SU-DHL-6 (cell line): ENCODE results near the gene CXorf66.
"Not testable (repeated sequence)": the region's sequence is repeated elsewhere in the genome, so short reads cannot be mapped to it uniquely, and the experiment has no call there.

Source experiments
- H2AFZ ChIP-seq: fragments of 200-600 bp; sonication (generic); 2 replicates; pipeline ENCODE4 v1.6.1; 2014; ENCODE audit warnings: low read depth, mild to moderate bottlenecking, moderate library complexity, mixed read lengths, antibody characterized with exemption, low read length; ENCODE audit not compliant: severe bottlenecking
- H3F3A ChIP-seq: fragments of 200-600 bp; shearing (Covaris generic); 2 replicates; pipeline ENCODE4 v1.6.0; 2016; ENCODE audit warnings: antibody characterized with exemption, mild to moderate bottlenecking; ENCODE audit not compliant: insufficient read depth
- H3K27ac ChIP-seq: fragments of 200-600 bp; sonication (generic); 2 replicates; pipeline ENCODE4 v1.5.1; 2016; ENCODE audit warnings: low read depth, mild to moderate bottlenecking, low read length, moderate library complexity, mixed read lengths
- H3K27me3 ChIP-seq: fragments of 200-600 bp; sonication (generic), shearing (Covaris generic); 2 replicates; pipeline ENCODE4 v1.6.0; 2014; ENCODE audit warnings: mild to moderate bottlenecking, low read length
- H3K36me3 ChIP-seq: fragments of 200-600 bp; sonication (generic); 2 replicates; pipeline ENCODE4 v1.6.1; 2014; ENCODE audit warnings: mild to moderate bottlenecking, low read length, mixed read lengths
- H3K4me2 ChIP-seq: fragments of 300-600, 200-600 bp; shearing (Covaris generic), sonication (generic); 2 replicates; pipeline ENCODE4 v1.6.0; 2014; ENCODE audit warnings: low read length, low read depth, mild to moderate bottlenecking; ENCODE audit not compliant: poor library complexity, severe bottlenecking
- H3K4me3 ChIP-seq: fragments of 200-600 bp; sonication (generic); 2 replicates; pipeline ENCODE4 v1.5.1; 2014; ENCODE audit warnings: antibody characterized with exemption, low read length, mild to moderate bottlenecking, mixed read lengths; ENCODE audit not compliant: insufficient read depth, poor library complexity, severe bottlenecking
- H3K79me2 ChIP-seq: fragments of 200-600 bp; sonication (generic); 2 replicates; pipeline ENCODE4 v1.6.1; 2014; ENCODE audit warnings: mild to moderate bottlenecking, low read length, moderate library complexity; ENCODE audit not compliant: insufficient read depth
- H3K9ac ChIP-seq: fragments of 200-600 bp; sonication (generic); 2 replicates; pipeline ENCODE4 v1.7.0; 2014; ENCODE audit warnings: mild to moderate bottlenecking, low read length
- H3K9me2 ChIP-seq: fragments of 200-600 bp; sonication (generic); replicated peaks from 2 replicates; pipeline ENCODE4 v1.6.1; 2014; ENCODE audit warnings: low read length; ENCODE audit not compliant: insufficient read depth
- H3K9me3 ChIP-seq: fragments of 200-600 bp; sonication (generic); 2 replicates; pipeline ENCODE4 v1.6.1; 2014; ENCODE audit warnings: low read length, mixed read lengths; ENCODE audit not compliant: insufficient read depth
- H4K20me1 ChIP-seq: fragments of 200-600 bp; sonication (generic); 2 replicates; pipeline ENCODE4 v1.6.1; 2014; ENCODE audit warnings: low read depth, mild to moderate bottlenecking, antibody characterized with exemption, low read length, moderate library complexity, mixed read lengths
- EZH2phosphoT487 ChIP-seq: fragments of 200-600 bp; sonication (generic), shearing (Covaris generic); conservative IDR thresholded peaks from 2 replicates; pipeline ENCODE4 v1.6.1; 2018; ENCODE audit warnings: mild to moderate bottlenecking, antibody characterized with exemption, low read length, moderate library complexity, mixed read lengths
- TF ChIP-seq, protein P1 (sequence below): fragments of 200-600 bp; sonication (generic); IDR thresholded peaks from one replicate; pipeline ENCODE4 v1.5.1; 2017; ENCODE audit warnings: antibody characterized with exemption, mild to moderate bottlenecking, low read length, moderate library complexity; ENCODE audit not compliant: insufficient read depth, poor library complexity, severe bottlenecking

The CXorf66 gene

DNA sequence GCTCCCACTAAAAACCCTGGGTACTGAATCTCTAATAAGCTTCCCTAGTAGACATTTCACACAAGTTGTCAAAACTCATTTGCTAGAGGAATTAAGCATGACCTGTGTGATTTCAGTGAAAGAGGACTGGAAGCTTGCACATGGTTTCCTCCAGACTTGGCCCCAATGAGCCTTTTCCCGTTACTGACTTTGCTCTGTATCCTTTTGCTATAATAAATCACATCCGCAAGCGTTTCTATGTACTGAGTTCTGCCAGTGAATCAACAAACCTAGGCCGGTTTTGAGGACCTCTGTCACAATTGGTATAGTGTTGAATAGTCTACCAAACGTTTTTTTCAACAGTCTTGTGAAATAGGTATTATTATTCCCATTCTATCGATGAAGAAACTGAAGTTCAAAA is 40.6 kb downstream of the CXorf66 start:
- Histone ChIP-seq H3K9ac (no peak overlapping the region), H3K36me3 (no peaks in the 10 kb centered on the region), H3K4me3 (no peak overlapping the region), H3K27me3 (no peaks in the 10 kb centered on the region), H3K4me2 (no peak overlapping the region), H3F3A (no peaks in the 10 kb centered on the region), H3K9me2 (no peaks in the 10 kb centered on the region), H4K20me1 (0 out of 2 replicates have a peak, but pooled peaks cover 3% of the 10 kb centered on the region), H3K9me3 (no peaks in the 10 kb centered on the region), H3K27ac (no peak overlapping the region), H3K79me2 (peaks cover 11% of the 10 kb centered on the region; the same call in 1 of the 2 replicates), H2AFZ (no peak overlapping the region)
- no peak for TF ChIP-seq EZH2phosphoT487
- TF ChIP-seq, protein P1, sequence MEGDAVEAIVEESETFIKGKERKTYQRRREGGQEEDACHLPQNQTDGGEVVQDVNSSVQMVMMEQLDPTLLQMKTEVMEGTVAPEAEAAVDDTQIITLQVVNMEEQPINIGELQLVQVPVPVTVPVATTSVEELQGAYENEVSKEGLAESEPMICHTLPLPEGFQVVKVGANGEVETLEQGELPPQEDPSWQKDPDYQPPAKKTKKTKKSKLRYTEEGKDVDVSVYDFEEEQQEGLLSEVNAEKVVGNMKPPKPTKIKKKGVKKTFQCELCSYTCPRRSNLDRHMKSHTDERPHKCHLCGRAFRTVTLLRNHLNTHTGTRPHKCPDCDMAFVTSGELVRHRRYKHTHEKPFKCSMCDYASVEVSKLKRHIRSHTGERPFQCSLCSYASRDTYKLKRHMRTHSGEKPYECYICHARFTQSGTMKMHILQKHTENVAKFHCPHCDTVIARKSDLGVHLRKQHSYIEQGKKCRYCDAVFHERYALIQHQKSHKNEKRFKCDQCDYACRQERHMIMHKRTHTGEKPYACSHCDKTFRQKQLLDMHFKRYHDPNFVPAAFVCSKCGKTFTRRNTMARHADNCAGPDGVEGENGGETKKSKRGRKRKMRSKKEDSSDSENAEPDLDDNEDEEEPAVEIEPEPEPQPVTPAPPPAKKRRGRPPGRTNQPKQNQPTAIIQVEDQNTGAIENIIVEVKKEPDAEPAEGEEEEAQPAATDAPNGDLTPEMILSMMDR, result no peak

DNA sequence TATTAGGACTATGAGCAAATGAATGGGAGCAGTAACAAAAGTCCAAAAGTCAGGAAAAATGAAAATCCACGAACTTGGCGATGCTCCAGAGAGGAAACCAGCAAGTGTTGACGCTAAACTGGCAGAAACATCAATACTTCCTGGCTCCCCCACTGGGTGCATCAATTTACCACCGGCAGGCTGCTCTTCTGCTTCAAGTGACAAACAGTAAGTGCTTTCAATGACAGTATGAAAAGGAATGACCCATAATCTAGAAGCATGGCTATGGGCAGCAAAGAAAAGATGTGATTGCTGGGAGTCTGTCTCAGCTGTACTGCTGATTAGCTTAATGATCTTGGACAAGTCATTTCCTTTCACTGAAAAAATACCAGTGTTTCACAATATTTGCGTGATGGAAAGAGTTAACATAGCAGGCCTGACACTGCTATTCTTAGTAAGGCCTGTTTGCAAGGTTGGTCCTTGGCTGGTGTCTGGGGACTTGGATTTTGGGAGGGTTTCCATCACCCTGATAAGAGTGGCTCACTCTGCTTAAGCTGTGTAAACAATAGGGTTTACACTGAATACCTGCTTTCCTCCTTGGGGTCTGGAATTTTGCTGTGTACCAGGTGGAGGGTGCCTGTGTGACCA is 41.1 kb downstream of the CXorf66 start:
- no peaks in the 10 kb centered on the region for H3F3A ChIP-seq
- no peak overlapping the region for H3K4me2 ChIP-seq
- H3K9me2 ChIP-seq, result no peaks in the 10 kb centered on the region
- H4K20me1 ChIP-seq, result no peaks in the 10 kb centered on the region
- H3K4me3 ChIP-seq, result no peak overlapping the region
- H3K27ac ChIP-seq, result no peak overlapping the region
- no peaks in the 10 kb centered on the region for H3K9me3 ChIP-seq
- H3K79me2 ChIP-seq, result peaks cover 10% of the 10 kb centered on the region; the same call in 1 of the 2 replicates
- H3K36me3 ChIP-seq, result no peaks in the 10 kb centered on the region
- no peak overlapping the region for H3K9ac ChIP-seq
- no peak for TF ChIP-seq EZH2phosphoT487
- TF ChIP-seq, protein P1, result no peak
- H2AFZ ChIP-seq, result no peak overlapping the region
- no peaks in the 10 kb centered on the region for H3K27me3 ChIP-seq

DNA sequence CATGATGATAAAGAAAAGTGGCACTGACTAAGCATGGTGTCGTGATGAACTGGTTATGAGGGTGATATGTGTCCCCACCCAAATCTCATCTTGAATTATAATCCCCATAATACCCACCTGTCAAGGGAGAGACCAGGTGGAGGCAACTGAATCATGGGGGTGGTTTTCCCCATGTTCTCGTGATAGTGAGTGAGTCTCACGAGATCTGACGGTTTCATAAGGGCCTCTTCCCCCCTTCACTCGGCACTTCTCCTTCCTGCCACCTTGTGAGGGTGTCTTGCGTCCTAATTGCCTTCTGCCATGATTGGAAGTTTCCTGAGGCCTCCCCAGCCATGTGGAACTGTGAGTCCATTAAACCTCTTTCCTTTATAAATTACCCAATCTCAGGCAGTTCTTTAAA is 44.2 kb downstream of the CXorf66 start:
- not testable (repeated sequence) for H2AFZ ChIP-seq, H3K27ac ChIP-seq, H3K9ac ChIP-seq, H3K9me2 ChIP-seq, H3K4me3 ChIP-seq, H3K36me3 ChIP-seq, H3K27me3 ChIP-seq, H3K4me2 ChIP-seq, H3F3A ChIP-seq, H3K79me2 ChIP-seq, H3K9me3 ChIP-seq, H4K20me1 ChIP-seq

DNA sequence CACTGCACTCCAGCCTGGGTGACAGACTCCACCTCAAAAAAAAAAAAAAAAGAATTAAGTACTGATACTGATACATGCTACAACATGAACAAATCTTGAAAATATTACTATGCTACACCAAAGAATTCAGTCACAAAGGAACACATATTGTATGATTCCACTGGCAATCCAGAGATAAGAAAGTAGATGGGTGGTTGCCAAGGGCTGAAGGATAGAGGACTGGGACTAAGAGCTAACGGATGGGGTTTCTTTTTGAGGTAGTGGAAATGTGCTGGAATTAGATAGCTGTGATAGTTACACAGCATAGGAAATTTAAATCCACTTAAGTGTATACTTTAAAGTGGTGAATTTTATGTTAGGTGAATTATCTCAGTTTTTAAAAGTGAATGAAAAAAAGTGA is 45.0 kb downstream of the CXorf66 start:
- H2AFZ ChIP-seq, result no peak overlapping the region
- H3K4me3 ChIP-seq, result no peak overlapping the region
- no peak overlapping the region for H3K27ac ChIP-seq
- TF ChIP-seq, protein P1, result no peak
- TF ChIP-seq EZH2phosphoT487, result no peak
- H3K36me3 ChIP-seq, result no peaks in the 10 kb centered on the region
- H3K27me3 ChIP-seq, result no peaks in the 10 kb centered on the region
- H3K4me2 ChIP-seq, result no peak overlapping the region
- no peaks in the 10 kb centered on the region for H3K9me3 ChIP-seq
- no peak overlapping the region for H3K9ac ChIP-seq
- H3K79me2 ChIP-seq, result no peaks in the 10 kb centered on the region
- H4K20me1 ChIP-seq, result no peaks in the 10 kb centered on the region
- no peaks in the 10 kb centered on the region for H3F3A ChIP-seq
- no peaks in the 10 kb centered on the region for H3K9me2 ChIP-seq
